Ishikawa (cell line): Measurements from ENCODE around the gene HOXD4.

Experiments used
- CEBPB ChIP-seq: IDR thresholded peaks from 2 replicates; pipeline ENCODE4 v1.6.1; 2012
- CREB1 ChIP-seq: IDR thresholded peaks from 2 replicates; pipeline ENCODE4 v1.6.1; 2012; ENCODE audit warnings: low read depth
- EGR1 ChIP-seq: IDR thresholded peaks from 2 replicates; pipeline ENCODE4 v1.6.1; 2012
- EP300 ChIP-seq: IDR thresholded peaks from 2 replicates; pipeline ENCODE4 v1.6.1; 2012; ENCODE audit warnings: borderline replicate concordance
- FOXM1 ChIP-seq: IDR thresholded peaks from 2 replicates; pipeline ENCODE4 v1.6.1; 2012; ENCODE audit warnings: low read depth, borderline replicate concordance
- MAX ChIP-seq: IDR thresholded peaks from 2 replicates; pipeline ENCODE4 v1.6.1; 2012
- NFIC ChIP-seq: IDR thresholded peaks from 2 replicates; pipeline ENCODE4 v1.6.1; 2012
- RAD21 ChIP-seq: IDR thresholded peaks from 2 replicates; pipeline ENCODE4 v1.6.1; 2012; ENCODE audit warnings: low read depth
- REST ChIP-seq: IDR thresholded peaks from 2 replicates; pipeline ENCODE4 v1.6.1; 2012; ENCODE audit warnings: low read depth, mild to moderate bottlenecking
- TAF1 ChIP-seq: IDR thresholded peaks from 2 replicates; pipeline ENCODE4 v1.6.1; 2012; ENCODE audit warnings: low read depth, mild to moderate bottlenecking
- TCF12 ChIP-seq: IDR thresholded peaks from 2 replicates; pipeline ENCODE4 v1.6.1; 2012; ENCODE audit warnings: low read depth
- TEAD4 ChIP-seq: IDR thresholded peaks from 2 replicates; pipeline ENCODE4 v1.6.1; 2012
- USF1 ChIP-seq: IDR thresholded peaks from 2 replicates; pipeline ENCODE4 v1.6.1; 2012
- YY1 ChIP-seq: IDR thresholded peaks from 2 replicates; pipeline ENCODE4 v1.6.1; 2012; ENCODE audit warnings: low read depth
- ZBTB7A ChIP-seq: IDR thresholded peaks from 2 replicates; pipeline ENCODE4 v1.6.1; 2012; ENCODE audit warnings: low read depth

HOXD4 gene

GRCh38 chr2:176158855-176159662, 7.7 kb downstream of the HOXD4 start:
- TF ChIP-seq CREB1 (no peak), CEBPB (no peak)

GRCh38 chr2:176159663-176160250, 8.4 kb downstream of the HOXD4 start:
- TF ChIP-seq USF1 (no peak), RAD21 (no peak), NFIC (no peak), CREB1 (no peak), ZBTB7A (no peak), EGR1 (no peak), FOXM1 (no peak)

- TF ChIP-seq YY1: no peak
- no peak for TF ChIP-seq TCF12
- no peak for TF ChIP-seq TEAD4
- no peak for TF ChIP-seq EGR1
- TF ChIP-seq TAF1: no peak
- TF ChIP-seq MAX: no peak
- TF ChIP-seq EP300: no peak
- TF ChIP-seq USF1: no peak
- no peak for TF ChIP-seq NFIC
These were observed 9.1 kb downstream of the HOXD4 start for GRCh38 chr2:176160251-176160985.

DNA sequence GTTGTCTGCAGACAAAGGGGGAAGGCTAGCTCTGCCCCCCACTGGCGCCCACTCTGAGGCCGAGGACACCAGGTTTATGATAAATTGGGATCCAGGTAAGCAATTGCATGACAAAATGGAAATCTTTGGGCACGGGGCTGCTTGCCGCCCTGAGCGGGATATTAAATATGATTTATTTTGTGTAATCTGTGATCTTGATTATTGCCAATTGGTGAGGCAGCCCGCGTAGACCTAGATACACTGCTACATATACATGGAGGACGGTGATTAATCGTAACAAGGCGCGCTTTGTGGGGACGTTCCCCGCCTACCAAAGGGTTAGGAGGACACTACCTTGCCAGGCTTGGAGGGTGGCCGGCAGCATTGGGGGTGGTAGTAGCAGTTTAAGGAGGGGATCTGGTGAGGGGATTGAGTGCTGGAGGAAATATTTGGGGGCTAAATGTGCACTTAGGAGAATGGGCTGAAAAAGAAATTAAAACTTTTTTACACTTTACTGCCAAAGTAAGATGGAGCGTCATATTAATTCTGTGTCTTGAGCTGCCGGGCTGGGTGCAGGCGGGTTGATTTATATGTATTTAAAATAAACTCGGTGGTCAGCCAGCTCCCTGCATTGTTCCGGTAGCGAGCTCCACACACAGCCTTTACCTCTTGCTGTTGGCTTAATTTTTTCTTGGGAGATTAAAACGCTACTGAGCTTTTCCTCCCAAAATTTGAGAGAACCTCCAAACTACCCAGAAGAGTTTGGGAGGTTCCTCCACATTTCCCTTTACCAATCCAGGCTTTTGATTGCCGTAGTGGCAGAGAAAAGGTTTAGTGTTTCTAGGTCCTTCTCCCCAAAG, 9.9 kb downstream of the HOXD4 start:
- TF ChIP-seq ZBTB7A (no peak), MAX (no peak), TAF1 (no peak), CEBPB (no peak), TCF12 (no peak), USF1 (no peak), FOXM1 (no peak), YY1 (no peak), EGR1 (no peak), EP300 (no peak), CREB1 (no peak), NFIC (no peak), TEAD4 (no peak), REST (no peak), RAD21 (no peak)

GRCh38 chr2:176161825-176162626, 10.7 kb downstream of the HOXD4 start:
- TF ChIP-seq USF1: no peak
- TF ChIP-seq CEBPB: no peak
- no peak for TF ChIP-seq CREB1
- TF ChIP-seq TAF1: no peak
- TF ChIP-seq MAX: no peak
- TF ChIP-seq REST: no peak
- TF ChIP-seq RAD21: no peak
- TF ChIP-seq TCF12: no peak
- TF ChIP-seq ZBTB7A: no peak
- TF ChIP-seq EGR1: no peak
- TF ChIP-seq TEAD4: no peak
- no peak for TF ChIP-seq EP300
- TF ChIP-seq FOXM1: no peak
- no peak for TF ChIP-seq NFIC
- TF ChIP-seq YY1: no peak
